Suprapubic skin (tissue), 4 donors: Measurements from ENCODE around the gene KDM2A.

Source experiments
- EP300 ChIP-seq: sonication (generic); formaldehyde crosslinking; IDR thresholded peaks from one replicate; pipeline ENCODE4 v1.6.1; 2017; ENCODE audit warnings: antibody characterized with exemption
- POLR2A ChIP-seq, 2 donors: fragments of 450-650 bp; IDR thresholded peaks; one replicate each; pipeline ENCODE4 v1.6.1; 2017; ENCODE audit warnings: antibody characterized with exemption in 2 of 2, mild to moderate bottlenecking in 2 of 2, moderate library complexity in 2 of 2
- POLR2AphosphoS5 ChIP-seq, 3 donors: sonication (generic); formaldehyde crosslinking; IDR thresholded peaks; one replicate each; pipeline ENCODE4 v1.6.1; 2017; ENCODE audit warnings: antibody characterized with exemption in 3 of 3
- TF ChIP-seq, protein P1 (sequence below), 2 donors: fragments of 200-600 bp in 1 of 2; fragments of 450-650 bp in 1 of 2; sonication (generic) in 1 of 2; IDR thresholded peaks; one replicate each; pipeline ENCODE4 v1.5.1; 2016 to 2019; ENCODE audit warnings: antibody characterized with exemption in 2 of 2, mild to moderate bottlenecking in 1 of 2, moderate library complexity in 1 of 2

DNA sequence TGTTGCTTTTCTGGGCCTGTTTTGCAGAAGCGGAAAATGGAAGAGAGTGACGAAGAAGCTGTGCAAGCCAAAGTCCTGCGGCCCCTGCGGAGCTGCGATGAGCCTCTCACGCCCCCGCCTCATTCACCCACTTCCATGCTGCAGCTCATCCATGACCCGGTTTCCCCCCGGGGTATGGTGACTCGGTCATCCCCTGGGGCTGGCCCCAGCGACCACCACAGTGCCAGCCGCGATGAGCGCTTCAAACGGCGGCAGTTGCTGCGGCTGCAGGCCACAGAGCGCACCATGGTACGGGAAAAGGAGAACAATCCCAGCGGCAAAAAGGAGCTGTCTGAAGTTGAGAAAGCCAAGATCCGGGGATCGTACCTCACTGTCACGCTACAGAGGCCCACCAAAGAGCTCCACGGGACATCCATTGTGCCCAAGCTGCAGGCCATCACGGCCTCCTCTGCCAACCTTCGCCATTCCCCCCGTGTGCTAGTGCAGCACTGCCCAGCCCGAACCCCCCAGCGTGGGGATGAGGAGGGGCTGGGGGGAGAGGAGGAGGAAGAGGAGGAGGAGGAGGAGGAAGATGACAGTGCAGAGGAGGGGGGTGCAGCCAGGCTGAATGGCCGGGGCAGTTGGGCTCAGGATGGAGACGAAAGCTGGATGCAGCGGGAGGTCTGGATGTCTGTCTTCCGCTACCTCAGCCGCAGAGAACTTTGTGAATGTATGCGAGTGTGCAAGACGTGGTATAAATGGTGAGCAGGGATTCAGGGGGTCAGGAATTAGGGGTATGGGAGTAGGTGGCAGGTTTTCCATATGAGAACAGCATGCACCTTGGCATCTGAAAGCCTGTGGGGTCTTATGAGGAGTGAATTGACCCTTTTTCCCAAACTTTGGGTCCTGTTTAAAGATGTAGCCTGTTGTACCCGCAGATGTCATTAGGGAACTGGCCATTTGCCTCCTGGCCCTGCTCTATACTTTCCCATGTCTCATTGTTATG lies 131.3 kb downstream of the KDM2A start:
- TF ChIP-seq, protein P1, sequence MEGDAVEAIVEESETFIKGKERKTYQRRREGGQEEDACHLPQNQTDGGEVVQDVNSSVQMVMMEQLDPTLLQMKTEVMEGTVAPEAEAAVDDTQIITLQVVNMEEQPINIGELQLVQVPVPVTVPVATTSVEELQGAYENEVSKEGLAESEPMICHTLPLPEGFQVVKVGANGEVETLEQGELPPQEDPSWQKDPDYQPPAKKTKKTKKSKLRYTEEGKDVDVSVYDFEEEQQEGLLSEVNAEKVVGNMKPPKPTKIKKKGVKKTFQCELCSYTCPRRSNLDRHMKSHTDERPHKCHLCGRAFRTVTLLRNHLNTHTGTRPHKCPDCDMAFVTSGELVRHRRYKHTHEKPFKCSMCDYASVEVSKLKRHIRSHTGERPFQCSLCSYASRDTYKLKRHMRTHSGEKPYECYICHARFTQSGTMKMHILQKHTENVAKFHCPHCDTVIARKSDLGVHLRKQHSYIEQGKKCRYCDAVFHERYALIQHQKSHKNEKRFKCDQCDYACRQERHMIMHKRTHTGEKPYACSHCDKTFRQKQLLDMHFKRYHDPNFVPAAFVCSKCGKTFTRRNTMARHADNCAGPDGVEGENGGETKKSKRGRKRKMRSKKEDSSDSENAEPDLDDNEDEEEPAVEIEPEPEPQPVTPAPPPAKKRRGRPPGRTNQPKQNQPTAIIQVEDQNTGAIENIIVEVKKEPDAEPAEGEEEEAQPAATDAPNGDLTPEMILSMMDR (IDR thresholded peaks at IDR 0.05): no peak
- TF ChIP-seq POLR2AphosphoS5 (IDR thresholded peaks at IDR 0.05): no peak
- no peak for TF ChIP-seq POLR2A (IDR thresholded peaks at IDR 0.05)
- no peak for TF ChIP-seq EP300
